GM19372 (cell line): Measurements from ENCODE around the gene CA5A.

ENCODE experiments used
- ATAC-seq: cut with Tn5 transposase; IDR thresholded peaks from one replicate; pipeline ENCODE4 v1.9.1; 2021; ENCODE audit warnings: mild to moderate bottlenecking, low read depth, moderate library complexity; ENCODE audit not compliant: unreplicated experiment

Gene CA5A

DNA sequence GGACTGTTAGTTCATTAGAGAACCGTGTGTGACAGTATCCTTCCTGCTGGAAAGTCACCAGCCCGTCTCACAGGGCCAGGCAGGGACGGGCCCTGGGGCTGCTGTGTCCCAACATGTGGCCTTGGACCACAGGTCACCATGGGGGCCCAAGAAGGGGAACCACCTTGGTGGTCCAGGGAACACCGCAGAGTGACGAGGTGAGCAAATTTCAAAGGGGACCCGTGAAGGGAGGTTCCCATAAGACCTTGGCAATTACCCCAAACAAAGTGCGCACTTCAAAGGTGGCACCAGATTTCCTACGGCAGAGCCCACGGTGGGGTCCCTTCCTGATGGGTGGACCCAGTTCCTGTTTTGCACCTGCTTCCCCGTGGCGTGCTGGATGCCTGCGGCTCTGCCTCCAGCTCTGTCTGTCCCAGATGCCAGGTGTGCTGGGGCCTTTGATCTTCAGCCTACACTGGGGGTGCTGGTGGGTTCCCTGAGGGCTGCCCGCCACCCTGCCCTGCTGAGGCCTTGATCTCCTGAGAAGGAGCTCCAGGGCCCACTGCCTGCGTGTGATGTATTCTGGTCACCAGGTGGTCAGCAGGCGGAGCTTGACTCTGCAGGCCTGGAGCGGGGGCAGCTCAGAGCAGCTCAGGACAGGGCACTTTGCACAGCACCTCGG is 94.0 kb downstream of the CA5A start:
- ATAC-seq: no peak

DNA sequence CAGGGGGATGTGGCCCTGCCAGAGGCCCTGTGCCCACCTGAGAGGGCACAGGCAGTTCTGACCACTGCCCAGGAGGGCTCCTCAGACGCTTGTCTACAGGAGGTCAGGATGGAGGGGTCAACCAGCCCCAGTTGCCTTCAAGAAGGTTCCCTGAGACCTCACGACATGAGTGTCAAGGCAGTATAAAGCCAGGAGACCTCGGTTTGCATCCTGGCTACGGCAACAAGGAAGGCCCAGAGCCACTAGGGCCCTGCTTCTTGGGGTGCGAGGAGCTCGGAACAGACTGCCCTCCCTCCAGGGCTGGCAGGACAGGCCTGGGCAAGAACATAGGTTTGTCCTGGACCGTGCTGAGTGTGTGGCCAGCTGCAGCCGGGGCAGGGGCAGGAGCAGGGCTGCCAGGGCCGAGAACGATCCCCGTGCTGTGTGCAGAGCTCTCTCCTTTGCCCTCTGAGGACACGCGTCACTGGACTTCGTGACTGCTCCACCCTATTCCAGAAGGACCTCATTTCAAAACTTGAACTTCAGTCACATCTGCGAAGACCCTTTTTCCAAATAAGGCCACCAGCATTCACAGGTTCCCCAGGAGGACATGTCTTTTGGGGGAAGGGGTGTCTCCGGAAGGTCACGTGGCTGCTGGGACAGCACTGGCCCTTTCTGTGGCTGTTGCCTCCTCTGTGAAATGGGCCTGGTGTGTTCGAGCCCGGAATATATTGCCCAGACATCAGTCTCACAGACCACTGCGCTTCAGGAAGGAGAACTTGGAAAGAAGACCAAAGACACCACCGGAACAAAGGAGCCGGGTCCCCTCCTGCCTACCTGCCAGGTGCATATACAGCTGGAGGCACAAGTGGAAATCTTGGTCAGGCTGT is 94.8 kb downstream of the CA5A start:
- no peak for ATAC-seq

GRCh38 chr16:87840271-87840978 is 95.9 kb downstream of the CA5A start:
- ATAC-seq: no peak

DNA sequence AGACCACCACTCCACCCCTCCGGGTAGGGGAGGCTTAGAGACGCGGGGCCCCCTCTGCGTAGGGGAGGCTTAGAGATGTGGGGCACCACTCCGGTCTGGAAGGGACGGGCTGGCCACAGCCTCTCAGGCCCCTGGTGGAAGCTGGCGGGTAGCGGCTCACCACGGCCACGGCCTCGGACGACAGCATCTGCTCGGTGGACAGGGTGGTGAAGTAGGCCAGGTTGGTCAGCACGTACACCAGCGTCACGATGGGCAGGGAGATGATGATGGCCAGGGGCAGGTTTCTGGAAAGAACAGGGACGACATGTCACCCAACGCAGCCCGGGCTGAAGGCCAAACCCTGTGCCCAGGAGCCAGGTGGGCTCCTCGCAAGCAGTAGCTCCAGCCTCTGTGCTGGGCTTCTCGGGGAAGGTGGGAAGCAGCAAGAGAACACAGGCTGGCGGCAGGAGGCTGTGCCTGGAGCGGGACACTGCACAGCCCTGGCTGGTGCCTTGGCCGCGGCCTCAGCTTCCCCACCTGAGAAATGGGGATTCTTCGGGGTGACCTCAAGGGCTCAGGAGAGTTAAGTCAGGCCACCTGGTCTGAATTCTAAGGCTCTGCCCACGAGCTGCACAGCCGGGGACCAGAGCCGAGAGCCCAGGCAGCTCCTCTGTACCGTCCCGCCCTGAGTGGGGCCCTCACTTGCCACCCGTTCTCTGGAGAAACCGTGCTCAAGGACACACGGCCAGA is 96.6 kb downstream of the CA5A start:
- ATAC-seq: no peak

DNA sequence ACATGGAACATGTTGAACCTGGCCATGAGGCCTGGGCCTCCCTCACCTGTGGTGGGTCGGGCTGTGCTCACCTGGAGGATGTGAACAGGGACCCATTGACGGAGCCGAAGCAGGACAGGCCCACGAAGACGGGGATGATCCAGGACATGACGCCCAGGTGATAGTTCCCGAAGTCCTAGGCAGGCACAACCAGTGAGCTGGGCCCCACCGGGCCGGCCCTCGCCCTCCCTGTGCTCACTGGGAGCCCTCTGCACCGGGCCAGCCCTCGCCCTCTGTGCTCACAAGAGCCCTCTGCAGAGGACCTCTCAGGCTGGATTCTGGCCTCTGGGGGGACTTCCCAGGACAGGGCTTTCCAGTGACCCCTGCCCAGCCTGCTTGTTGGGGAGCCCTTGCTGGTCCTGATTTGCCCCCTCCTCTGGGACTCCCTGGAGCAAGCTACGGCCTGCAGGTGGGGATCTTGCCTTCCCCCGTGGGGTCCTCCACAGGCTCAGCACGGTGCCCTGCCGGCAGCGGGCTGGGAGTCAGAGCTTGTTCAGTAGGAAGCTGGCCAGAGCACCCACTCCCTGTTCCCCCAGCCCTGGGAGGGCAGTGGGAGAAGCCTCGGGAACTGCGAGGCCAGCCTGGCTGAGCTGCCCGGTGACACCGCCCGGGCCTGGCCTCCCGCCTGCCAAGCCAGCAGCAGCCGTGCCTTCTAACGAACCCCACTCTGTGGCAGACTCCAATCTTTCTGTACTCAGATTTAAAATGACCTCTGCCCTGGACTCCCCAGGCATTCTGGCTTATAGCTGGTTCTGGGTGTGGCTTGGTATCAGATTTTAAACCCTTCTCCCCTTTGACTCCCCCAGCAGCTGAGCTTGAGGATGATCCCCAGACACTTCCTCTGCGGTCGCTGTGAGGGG is 97.4 kb downstream of the CA5A start:
- ATAC-seq: no peak
